Astrocyte (in vitro differentiated cells and primary cell): ENCODE results near the gene PLN. TPM values are rescaled to one million over a fixed set of nuclear protein-coding genes. Genes with fewer than 3 reads are reported as not detected.

Source experiments
- DNase-seq: peaks from one replicate; pipeline ENCODE4 v3.0.0-alpha.2; 2010; ENCODE audit warnings: low read depth
- FAIRE-seq: peaks from 2 replicates; lab custom pipeline; 2011; peaks lifted over from hg19 to GRCh38; lab: Jason Lieb, UNC
- H2AFZ ChIP-seq: 2 replicates; pipeline ENCODE4 v1.6.0; 2012; ENCODE audit warnings: low read depth, low read length, inconsistent platforms
- H3K27ac ChIP-seq: 2 replicates; pipeline ENCODE4 v1.5.1; 2011; ENCODE audit warnings: low read depth, low read length, inconsistent platforms
- H3K27me3 ChIP-seq: 2 replicates; pipeline ENCODE4 v1.6.0; 2011; ENCODE audit warnings: low read length, inconsistent platforms; ENCODE audit not compliant: insufficient read depth
- H3K36me3 ChIP-seq: 2 replicates; pipeline ENCODE4 v1.5.1; 2011; ENCODE audit warnings: low read length, inconsistent platforms; ENCODE audit not compliant: insufficient read depth
- H3K4me1 ChIP-seq: 2 replicates; pipeline ENCODE4 v1.5.1; 2011; ENCODE audit warnings: low read length, inconsistent platforms; ENCODE audit not compliant: insufficient read depth
- H3K4me2 ChIP-seq: 2 replicates; pipeline ENCODE4 v1.6.0; 2012; ENCODE audit warnings: low read length, inconsistent platforms
- H3K4me3 ChIP-seq: 2 replicates; pipeline ENCODE4 v1.5.1; 2011; ENCODE audit warnings: low read depth, mild to moderate bottlenecking, low read length, inconsistent platforms; ENCODE audit not compliant: insufficient read depth
- H3K79me2 ChIP-seq: 2 replicates; pipeline ENCODE4 v1.6.0; 2012; ENCODE audit warnings: mild to moderate bottlenecking, low read length, inconsistent platforms; ENCODE audit not compliant: insufficient read depth
- H3K9ac ChIP-seq: 2 replicates; pipeline ENCODE4 v1.6.0; 2012; ENCODE audit warnings: mild to moderate bottlenecking, low read length, inconsistent platforms
- H3K9me3 ChIP-seq: 2 replicates; pipeline ENCODE4 v1.5.1; 2012; ENCODE audit warnings: low read depth, mild to moderate bottlenecking, low read length, inconsistent platforms; ENCODE audit not compliant: insufficient read depth
- H4K20me1 ChIP-seq: 2 replicates; pipeline ENCODE4 v1.6.0; 2012; ENCODE audit warnings: low read length, inconsistent platforms; ENCODE audit not compliant: insufficient read depth
- H3K27ac Mint-ChIP-seq: one replicate; pipeline ENCODE4 v1.8.0; 2021; ENCODE audit warnings: mild to moderate bottlenecking, mixed read lengths; ENCODE audit not compliant: unreplicated experiment
- H3K27me3 Mint-ChIP-seq: one replicate; pipeline ENCODE4 v1.8.0; 2021; ENCODE audit warnings: low read depth, mixed read lengths; ENCODE audit not compliant: unreplicated experiment
- H3K36me3 Mint-ChIP-seq: one replicate; pipeline ENCODE4 v1.8.0; 2021; ENCODE audit warnings: low read depth, mixed read lengths; ENCODE audit not compliant: unreplicated experiment
- H3K4me1 Mint-ChIP-seq: one replicate; pipeline ENCODE4 v1.8.0; 2021; ENCODE audit warnings: low read depth, mixed read lengths; ENCODE audit not compliant: unreplicated experiment
- H3K4me3 Mint-ChIP-seq: one replicate; pipeline ENCODE4 v1.8.0; 2021; ENCODE audit warnings: mild to moderate bottlenecking, moderate library complexity, mixed read lengths; ENCODE audit not compliant: unreplicated experiment
- H3K9me3 Mint-ChIP-seq: one replicate; pipeline ENCODE4 v1.8.0; 2021; ENCODE audit warnings: mild to moderate bottlenecking, mixed read lengths; ENCODE audit not compliant: unreplicated experiment
- CTCF ChIP-seq: IDR thresholded peaks from 2 replicates; pipeline ENCODE4 v1.5.1; 2011; ENCODE audit warnings: low read depth, mild to moderate bottlenecking, inconsistent platforms, low read length, moderate library complexity; ENCODE audit not compliant: insufficient read depth
- EZH2 ChIP-seq: IDR thresholded peaks from 2 replicates; pipeline ENCODE4 v1.6.1; 2012; ENCODE audit warnings: mild to moderate bottlenecking, low read length, inconsistent platforms; ENCODE audit not compliant: insufficient read depth
- total RNA-seq: library from RNA; stranded (reverse); gene quantifications from 2 replicates; pipeline ENCODE4 v1.2.1, GENCODE V29; 2021

The PLN gene
- total RNA-seq, 1 donor from 2014 or later = not detected

GRCh38 chr6:118525913-118526780 lies 21.9 kb upstream of the PLN start:
- Mint-ChIP-seq H3K4me3 (no peak overlapping the region), H3K27ac (no peak overlapping the region), H3K4me1 (peaks cover 3% of the 10 kb centered on the region), H3K36me3 (peaks cover 2% of the 10 kb centered on the region), H3K9me3 (peaks cover 4% of the 10 kb centered on the region), H3K27me3 (no peaks in the 10 kb centered on the region)
- no peak for DNase-seq
- Histone ChIP-seq H3K9me3 (no peaks in the 10 kb centered on the region), H3K79me2 (peaks cover 54% of the 10 kb centered on the region), H3K27me3 (no peaks in the 10 kb centered on the region), H3K27ac (no peak overlapping the region), H3K4me3 (no peak overlapping the region), H2AFZ (no peak overlapping the region), H3K36me3 (peaks cover 3% of the 10 kb centered on the region), H3K4me2 (no peak overlapping the region), H3K4me1 (no peaks in the 10 kb centered on the region), H4K20me1 (peaks cover 32% of the 10 kb centered on the region), H3K9ac (no peak overlapping the region)
- FAIRE-seq = no peak
- TF ChIP-seq CTCF (no peak), EZH2 (no peak)

GRCh38 chr6:118528129-118528528 lies 20.0 kb upstream of the PLN start:
- no peak overlapping the region for H2AFZ ChIP-seq
- Mint-ChIP-seq H3K9me3 (peaks cover 4% of the 10 kb centered on the region), H3K4me3 (no peak overlapping the region), H3K27ac (no peak overlapping the region), H3K4me1 (peaks cover 3% of the 10 kb centered on the region), H3K27me3 (no peaks in the 10 kb centered on the region), H3K36me3 (peaks cover 2% of the 10 kb centered on the region)
- no peak overlapping the region for H3K27ac ChIP-seq
- no peaks in the 10 kb centered on the region for H3K4me1 ChIP-seq
- DNase-seq = no peak
- H3K4me2 ChIP-seq = no peak overlapping the region
- H3K9ac ChIP-seq = no peak overlapping the region
- peaks cover 3% of the 10 kb centered on the region for H3K36me3 ChIP-seq
- no peak for FAIRE-seq
- H3K79me2 ChIP-seq = peaks cover 73% of the 10 kb centered on the region
- H4K20me1 ChIP-seq = peaks cover 36% of the 10 kb centered on the region
- H3K4me3 ChIP-seq = no peak overlapping the region
- H3K27me3 ChIP-seq = no peaks in the 10 kb centered on the region
- H3K9me3 ChIP-seq = no peaks in the 10 kb centered on the region
- TF ChIP-seq EZH2 = no peak
- TF ChIP-seq CTCF = no peak

DNA sequence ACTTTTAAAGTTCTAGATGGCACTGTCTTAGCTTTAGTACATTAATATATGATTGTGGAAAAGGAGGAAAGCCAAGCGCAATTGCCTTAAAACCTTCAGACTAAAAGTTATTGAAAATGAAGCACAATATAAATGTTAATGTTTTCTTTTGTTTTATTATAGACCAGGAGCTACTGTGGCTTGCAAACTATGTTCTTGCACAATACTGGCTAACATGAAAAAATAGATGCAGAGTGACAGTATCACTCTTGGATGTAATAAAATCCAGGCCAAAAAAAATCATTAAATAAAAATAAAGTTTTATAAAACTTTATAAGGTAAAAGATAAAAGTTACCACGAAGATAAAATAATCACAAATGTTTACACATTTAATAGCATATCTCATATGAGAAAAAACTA lies 18.3 kb upstream of the PLN start:
- Histone ChIP-seq H3K4me1 (no peaks in the 10 kb centered on the region), H3K27ac (no peak overlapping the region), H3K27me3 (no peaks in the 10 kb centered on the region), H3K9me3 (no peaks in the 10 kb centered on the region), H3K79me2 (peaks cover 76% of the 10 kb centered on the region), H2AFZ (no peak overlapping the region), H3K4me2 (no peak overlapping the region), H3K9ac (no peak overlapping the region), H3K4me3 (no peak overlapping the region), H3K36me3 (no peaks in the 10 kb centered on the region), H4K20me1 (peaks cover 36% of the 10 kb centered on the region)
- TF ChIP-seq EZH2 = no peak
- TF ChIP-seq CTCF = no peak
- H3K27me3 Mint-ChIP-seq = no peaks in the 10 kb centered on the region
- H3K4me3 Mint-ChIP-seq = no peak overlapping the region
- H3K9me3 Mint-ChIP-seq = peaks cover 4% of the 10 kb centered on the region
- FAIRE-seq (no peak), DNase-seq (no peak)
- no peak overlapping the region for H3K27ac Mint-ChIP-seq
- no peaks in the 10 kb centered on the region for H3K36me3 Mint-ChIP-seq
- H3K4me1 Mint-ChIP-seq = peaks cover 3% of the 10 kb centered on the region
